GM21717 (cell line): ENCODE measurements around the gene MCF2L.
"Not testable (repeated sequence)": the region's sequence is repeated elsewhere in the genome, so short reads cannot be mapped to it uniquely, and the experiment has no call there.

ENCODE experiments used
- ATAC-seq: cut with Tn5 transposase; IDR thresholded peaks from one replicate; pipeline ENCODE4 v1.9.1; 2021; ENCODE audit warnings: mild to moderate bottlenecking, moderate library complexity; ENCODE audit not compliant: unreplicated experiment

MCF2L gene

GRCh38 chr13:113077953-113078901 is 109.2 kb downstream of the MCF2L start:
- no peak for ATAC-seq

- no peak for ATAC-seq
These were observed 110.1 kb downstream of the MCF2L start for GRCh38 chr13:113078902-113079780.

GRCh38 chr13:113079781-113080080 is 110.7 kb downstream of the MCF2L start:
- ATAC-seq: not testable (repeated sequence)

GRCh38 chr13:113080361-113080831 is 111.4 kb downstream of the MCF2L start:
- no peak for ATAC-seq

- no peak for ATAC-seq
These were observed 112.0 kb downstream of the MCF2L start for GRCh38 chr13:113080901-113081521.

- no peak for ATAC-seq
These were observed 113.4 kb downstream of the MCF2L start for GRCh38 chr13:113082198-113083021.

- no peak for ATAC-seq
These were observed 114.0 kb downstream of the MCF2L start for GRCh38 chr13:113083022-113083373.

GRCh38 chr13:113083402-113084061 is 114.5 kb downstream of the MCF2L start:
- no peak for ATAC-seq

- ATAC-seq: no peak
These were observed 115.3 kb downstream of the MCF2L start for GRCh38 chr13:113084094-113084942.

GRCh38 chr13:113084943-113085540 is 116.0 kb downstream of the MCF2L start:
- ATAC-seq: no peak

GRCh38 chr13:113086031-113086750 is 117.2 kb downstream of the MCF2L start:
- ATAC-seq: no peak

- no peak for ATAC-seq
These were observed 118.2 kb downstream of the MCF2L start for GRCh38 chr13:113086991-113087922.

GRCh38 chr13:113087923-113088690 is 119.1 kb downstream of the MCF2L start:
- ATAC-seq: no peak

- no peak for ATAC-seq
These were observed 119.6 kb downstream of the MCF2L start for GRCh38 chr13:113088691-113089020.

GRCh38 chr13:113089693-113090414 is 120.8 kb downstream of the MCF2L start:
- ATAC-seq: no peak

- ATAC-seq: no peak
These were observed 121.4 kb downstream of the MCF2L start for GRCh38 chr13:113090415-113090770.
